DMS79 treated with DMSO at 0.1 percent for 48 hours (cell line): ENCODE data around the gene SDC4.

Experiments
- DNase-seq: peaks from one replicate; lab custom pipeline; 2025; lab: John Stamatoyannopoulos, UW

SDC4 gene

GRCh38 chr20:45343532-45344167 is 4.6 kb downstream of the SDC4 start:
- no peak for DNase-seq

GRCh38 chr20:45342855-45343531 is 5.2 kb downstream of the SDC4 start:
- DNase-seq, result no peak

- no peak for DNase-seq
Measured at GRCh38 chr20:45341939-45342854, 6.0 kb downstream of the SDC4 start.

- no peak for DNase-seq
Measured at GRCh38 chr20:45341579-45341938, 6.7 kb downstream of the SDC4 start.

- no peak for DNase-seq
Measured at GRCh38 chr20:45340951-45341350, 7.3 kb downstream of the SDC4 start.

GRCh38 chr20:45340236-45340847 is 7.9 kb downstream of the SDC4 start:
- DNase-seq, result no peak

- no peak for DNase-seq
Measured at GRCh38 chr20:45339799-45340198, 8.4 kb downstream of the SDC4 start.

- DNase-seq, result no peak
Measured at GRCh38 chr20:45339084-45339483, 9.1 kb downstream of the SDC4 start.

- no peak for DNase-seq
Measured at GRCh38 chr20:45338121-45339030, 9.8 kb downstream of the SDC4 start.

- DNase-seq, result no peak
Measured at GRCh38 chr20:45337367-45338120, 10.7 kb downstream of the SDC4 start.

GRCh38 chr20:45336530-45337366 is 11.5 kb downstream of the SDC4 start:
- no peak for DNase-seq

GRCh38 chr20:45330476-45330875 is 17.7 kb downstream of the SDC4 start:
- DNase-seq, result no peak

GRCh38 chr20:45329497-45330319 is 18.5 kb downstream of the SDC4 start:
- no peak for DNase-seq

GRCh38 chr20:45328451-45328850 is 19.8 kb downstream of the SDC4 start:
- DNase-seq, result no peak

- no peak for DNase-seq
Measured at GRCh38 chr20:45325371-45325770, 22.9 kb downstream of the SDC4 start.

- DNase-seq, result no peak
Measured at GRCh38 chr20:45323731-45324130, 24.5 kb downstream of the SDC4 start.

GRCh38 chr20:45322952-45323383 is 25.3 kb downstream of the SDC4 start:
- no peak for DNase-seq

GRCh38 chr20:45320948-45321595 is 27.2 kb downstream of the SDC4 start:
- no peak for DNase-seq
